SK-N-SH treated with all-trans-retinoic acid at 6 μM for 48 hours (cell line): ENCODE data around the gene APLF.

Source experiments
- ATAC-seq: fragments of 200-7000 bp; cut with Tn5 transposase; 3 replicates; pipeline ENCODE4 v1.9.1; 2020; ENCODE audit warnings: mild to moderate bottlenecking, moderate library complexity
- ARNTL ChIP-seq: fragments of 450-650 bp; formaldehyde crosslinking; IDR thresholded peaks from 2 replicates; pipeline ENCODE4 v1.5.0; 2020; ENCODE audit warnings: low read depth, mild to moderate bottlenecking, moderate library complexity, borderline replicate concordance
- BACH2 ChIP-seq: fragments of 250-450 bp; sonication (Bioruptor Pico); IDR thresholded peaks from 2 replicates; pipeline ENCODE4 v1.9.0; 2021; ENCODE audit warnings: mild to moderate bottlenecking, borderline replicate concordance
- CSDC2 ChIP-seq: fragments of 250-450 bp; sonication (Bioruptor Pico); IDR thresholded peaks from 2 replicates; pipeline ENCODE4 v1.5.0; 2020; ENCODE audit warnings: mild to moderate bottlenecking, moderate library complexity
- ESRRG ChIP-seq: fragments of 250-450 bp; sonication (Bioruptor Pico); IDR thresholded peaks from 2 replicates; pipeline ENCODE4 v1.6.1; 2021; ENCODE audit warnings: mild to moderate bottlenecking
- GLIS3 ChIP-seq: fragments of 250-450 bp; sonication (Bioruptor Pico); IDR thresholded peaks from 2 replicates; pipeline ENCODE4 v1.5.0; 2020; ENCODE audit warnings: mild to moderate bottlenecking, moderate library complexity
- ISL1 ChIP-seq: fragments of 250-450 bp; sonication (Bioruptor Pico); IDR thresholded peaks from 2 replicates; pipeline ENCODE4 v2.1.2; 2022; ENCODE audit warnings: mild to moderate bottlenecking, moderate library complexity
- OSR1 ChIP-seq: fragments of 250-450 bp; sonication (Bioruptor Pico); IDR thresholded peaks from 2 replicates; pipeline ENCODE4 v1.8.0; 2022; ENCODE audit warnings: moderate library complexity, mild to moderate bottlenecking, inconsistent platforms
- PPARA ChIP-seq: fragments of 250-450 bp; sonication (Bioruptor Pico); IDR thresholded peaks from 2 replicates; pipeline ENCODE4 v1.5.0; 2020; ENCODE audit warnings: mild to moderate bottlenecking, borderline replicate concordance
- RARB ChIP-seq: fragments of 250-450 bp; sonication (Bioruptor Pico); IDR thresholded peaks from 2 replicates; pipeline ENCODE4 v1.8.0; 2021; ENCODE audit warnings: mild to moderate bottlenecking, moderate library complexity
- SNAI2 ChIP-seq: fragments of 250-450 bp; sonication (Bioruptor Pico); IDR thresholded peaks from 2 replicates; pipeline ENCODE4 v1.5.0; 2020; ENCODE audit warnings: mild to moderate bottlenecking, moderate library complexity
- TCF4 ChIP-seq: fragments of 250-450 bp; sonication (Bioruptor Pico); IDR thresholded peaks from 2 replicates; pipeline ENCODE4 v1.8.0; 2021; ENCODE audit warnings: mild to moderate bottlenecking, moderate library complexity, borderline replicate concordance
- TOX ChIP-seq: fragments of 250-450 bp; sonication (Bioruptor Pico); IDR thresholded peaks from 2 replicates; pipeline ENCODE4 v1.8.0; 2021; ENCODE audit warnings: mild to moderate bottlenecking, moderate library complexity, borderline replicate concordance
- ZC3H10 ChIP-seq: fragments of 250-450 bp; sonication (Bioruptor Pico); IDR thresholded peaks from 2 replicates; pipeline ENCODE4 v1.5.1; 2021; ENCODE audit warnings: mild to moderate bottlenecking, moderate library complexity
- ZFP3 ChIP-seq: fragments of 250-450 bp; sonication (Bioruptor Pico); IDR thresholded peaks from 2 replicates; pipeline ENCODE4 v1.5.0; 2020; ENCODE audit warnings: mild to moderate bottlenecking, moderate library complexity
- ZFP30 ChIP-seq: fragments of 450-650 bp; formaldehyde crosslinking; IDR thresholded peaks from 2 replicates; pipeline ENCODE4 v1.5.0; 2022; ENCODE audit warnings: mild to moderate bottlenecking, moderate library complexity
- ZNF565 ChIP-seq: fragments of 450-650 bp; formaldehyde crosslinking; conservative IDR thresholded peaks from 2 replicates; pipeline ENCODE4 v1.5.0; 2020; ENCODE audit warnings: low read depth, mild to moderate bottlenecking, moderate library complexity
- ZNF8 ChIP-seq: fragments of 450-650 bp; formaldehyde crosslinking; IDR thresholded peaks from 2 replicates; pipeline ENCODE4 v1.5.0; 2020; ENCODE audit warnings: mild to moderate bottlenecking, moderate library complexity
- TF ChIP-seq, protein P1 (sequence below): fragments of 250-450 bp; sonication (Bioruptor Pico); IDR thresholded peaks from 2 replicates; pipeline ENCODE4 v1.8.0; 2020; ENCODE audit warnings: mild to moderate bottlenecking, moderate library complexity, borderline replicate concordance
- TF ChIP-seq, protein P2 (sequence below): fragments of 250-450 bp; sonication (Bioruptor Pico); IDR thresholded peaks from 2 replicates; pipeline ENCODE4 v1.8.0; 2021; ENCODE audit warnings: low read depth, mild to moderate bottlenecking, moderate library complexity, borderline replicate concordance
- TF ChIP-seq, protein P3 (sequence below): fragments of 250-450 bp; sonication (Bioruptor Pico); IDR thresholded peaks from 2 replicates; pipeline ENCODE4 v1.5.1; 2020; ENCODE audit warnings: low read depth, mild to moderate bottlenecking, moderate library complexity
- TF ChIP-seq, protein P4 (sequence below): fragments of 250-450 bp; sonication (Bioruptor Pico); IDR thresholded peaks from 2 replicates; pipeline ENCODE4 v1.5.0; 2020; ENCODE audit warnings: mild to moderate bottlenecking, moderate library complexity
- TF ChIP-seq, protein P5 (sequence below): fragments of 250-450 bp; sonication (Bioruptor Pico); IDR thresholded peaks from 2 replicates; pipeline ENCODE4 v1.5.1; 2021; ENCODE audit warnings: mild to moderate bottlenecking, moderate library complexity

Gene APLF

DNA sequence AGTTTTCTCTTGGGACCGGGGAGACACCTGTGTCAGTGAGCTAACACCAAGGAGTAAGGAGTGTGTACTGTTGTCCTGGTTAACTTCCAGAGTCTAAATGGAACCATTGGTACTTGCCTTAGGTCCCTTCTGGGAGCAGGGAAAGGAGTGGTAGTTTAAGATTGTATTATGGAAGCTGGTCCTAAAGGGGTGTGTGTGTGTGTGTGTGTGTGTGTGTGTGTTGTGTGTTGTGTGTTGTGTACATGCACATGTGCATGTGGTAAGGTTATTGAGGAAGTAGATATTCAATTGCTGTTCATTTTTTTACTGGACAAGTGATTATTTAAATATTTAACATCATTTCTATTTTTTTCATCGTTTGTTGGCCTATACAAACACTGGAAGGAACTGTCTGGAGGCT, 1.4 kb downstream of the APLF start:
- TF ChIP-seq TCF4 (CRISPR knock-in tag) (no peak), BACH2 (no peak), ZFP30 (CRISPR knock-in tag) (no peak), TOX (CRISPR knock-in tag) (no peak), SNAI2 (CRISPR knock-in tag) (no peak), CSDC2 (CRISPR knock-in tag) (no peak), ZNF565 (CRISPR knock-in tag) (no peak), ZNF8 (CRISPR knock-in tag) (no peak), RARB (CRISPR knock-in tag) (no peak), ZC3H10 (CRISPR knock-in tag) (no peak), ESRRG (no peak), ARNTL (CRISPR knock-in tag) (no peak), PPARA (CRISPR knock-in tag) (no peak)
- ATAC-seq, result no peak

DNA sequence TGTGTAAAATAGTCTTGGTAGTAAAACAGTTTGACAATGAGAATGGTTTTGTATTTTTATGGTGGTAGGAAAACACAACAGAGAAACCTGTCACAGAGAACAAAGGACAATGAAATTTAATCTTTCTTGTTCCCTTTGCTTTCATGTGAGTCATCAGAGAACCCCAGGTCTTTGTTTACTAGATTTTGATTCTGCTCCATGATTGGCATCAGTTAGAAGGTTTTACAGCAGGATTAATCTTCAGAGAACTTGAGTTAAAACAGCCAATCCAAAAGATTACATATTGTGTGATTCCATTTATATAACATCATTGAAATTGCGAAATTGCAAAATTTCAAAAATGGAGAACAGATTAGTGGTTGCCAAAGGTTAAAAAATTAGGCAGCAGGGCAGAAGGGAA, 2.5 kb downstream of the APLF start:
- no peak for ATAC-seq
- TF ChIP-seq, protein P1, sequence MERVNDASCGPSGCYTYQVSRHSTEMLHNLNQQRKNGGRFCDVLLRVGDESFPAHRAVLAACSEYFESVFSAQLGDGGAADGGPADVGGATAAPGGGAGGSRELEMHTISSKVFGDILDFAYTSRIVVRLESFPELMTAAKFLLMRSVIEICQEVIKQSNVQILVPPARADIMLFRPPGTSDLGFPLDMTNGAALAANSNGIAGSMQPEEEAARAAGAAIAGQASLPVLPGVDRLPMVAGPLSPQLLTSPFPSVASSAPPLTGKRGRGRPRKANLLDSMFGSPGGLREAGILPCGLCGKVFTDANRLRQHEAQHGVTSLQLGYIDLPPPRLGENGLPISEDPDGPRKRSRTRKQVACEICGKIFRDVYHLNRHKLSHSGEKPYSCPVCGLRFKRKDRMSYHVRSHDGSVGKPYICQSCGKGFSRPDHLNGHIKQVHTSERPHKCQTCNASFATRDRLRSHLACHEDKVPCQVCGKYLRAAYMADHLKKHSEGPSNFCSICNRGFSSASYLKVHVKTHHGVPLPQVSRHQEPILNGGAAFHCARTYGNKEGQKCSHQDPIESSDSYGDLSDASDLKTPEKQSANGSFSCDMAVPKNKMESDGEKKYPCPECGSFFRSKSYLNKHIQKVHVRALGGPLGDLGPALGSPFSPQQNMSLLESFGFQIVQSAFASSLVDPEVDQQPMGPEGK (CRISPR knock-in tag), result no peak
- TF ChIP-seq ZC3H10 (CRISPR knock-in tag), result no peak
- TF ChIP-seq, protein P2, sequence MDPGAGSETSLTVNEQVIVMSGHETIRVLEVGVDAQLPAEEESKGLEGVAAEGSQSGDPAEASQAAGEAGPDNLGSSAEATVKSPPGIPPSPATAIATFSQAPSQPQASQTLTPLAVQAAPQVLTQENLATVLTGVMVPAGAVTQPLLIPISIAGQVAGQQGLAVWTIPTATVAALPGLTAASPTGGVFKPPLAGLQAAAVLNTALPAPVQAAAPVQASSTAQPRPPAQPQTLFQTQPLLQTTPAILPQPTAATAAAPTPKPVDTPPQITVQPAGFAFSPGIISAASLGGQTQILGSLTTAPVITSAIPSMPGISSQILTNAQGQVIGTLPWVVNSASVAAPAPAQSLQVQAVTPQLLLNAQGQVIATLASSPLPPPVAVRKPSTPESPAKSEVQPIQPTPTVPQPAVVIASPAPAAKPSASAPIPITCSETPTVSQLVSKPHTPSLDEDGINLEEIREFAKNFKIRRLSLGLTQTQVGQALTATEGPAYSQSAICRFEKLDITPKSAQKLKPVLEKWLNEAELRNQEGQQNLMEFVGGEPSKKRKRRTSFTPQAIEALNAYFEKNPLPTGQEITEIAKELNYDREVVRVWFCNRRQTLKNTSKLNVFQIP (CRISPR knock-in tag), result no peak
- no peak for TF ChIP-seq PPARA (CRISPR knock-in tag)
- TF ChIP-seq ARNTL (CRISPR knock-in tag), result no peak
- no peak for TF ChIP-seq SNAI2 (CRISPR knock-in tag)
- no peak for TF ChIP-seq RARB (CRISPR knock-in tag)
- TF ChIP-seq, protein P3, sequence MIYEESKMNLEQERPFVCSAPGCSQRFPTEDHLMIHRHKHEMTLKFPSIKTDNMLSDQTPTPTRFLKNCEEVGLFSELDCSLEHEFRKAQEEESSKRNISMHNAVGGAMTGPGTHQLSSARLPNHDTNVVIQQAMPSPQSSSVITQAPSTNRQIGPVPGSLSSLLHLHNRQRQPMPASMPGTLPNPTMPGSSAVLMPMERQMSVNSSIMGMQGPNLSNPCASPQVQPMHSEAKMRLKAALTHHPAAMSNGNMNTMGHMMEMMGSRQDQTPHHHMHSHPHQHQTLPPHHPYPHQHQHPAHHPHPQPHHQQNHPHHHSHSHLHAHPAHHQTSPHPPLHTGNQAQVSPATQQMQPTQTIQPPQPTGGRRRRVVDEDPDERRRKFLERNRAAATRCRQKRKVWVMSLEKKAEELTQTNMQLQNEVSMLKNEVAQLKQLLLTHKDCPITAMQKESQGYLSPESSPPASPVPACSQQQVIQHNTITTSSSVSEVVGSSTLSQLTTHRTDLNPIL, result no peak
- TF ChIP-seq BACH2, result no peak
- TF ChIP-seq ZFP3 (CRISPR knock-in tag), result no peak
- TF ChIP-seq OSR1 (CRISPR knock-in tag), result no peak

DNA sequence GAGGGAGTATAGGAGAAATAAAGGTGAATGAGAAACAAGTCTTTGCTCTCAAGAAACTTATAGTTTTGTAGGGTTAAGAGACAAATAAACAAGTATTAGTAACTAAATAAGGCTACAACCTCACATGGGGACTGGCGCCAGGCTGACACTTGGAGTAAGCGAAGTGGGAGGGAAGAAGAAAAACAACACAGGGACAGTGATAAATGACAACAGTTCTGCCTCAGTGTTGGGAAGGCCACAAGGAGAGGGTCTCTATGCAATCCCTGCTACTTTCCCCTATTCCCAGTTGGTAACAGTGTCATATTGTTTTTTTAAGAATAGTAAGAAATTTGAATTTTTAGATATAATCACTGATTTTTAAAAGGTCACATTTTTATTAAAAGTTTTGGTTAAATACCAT, 4.0 kb downstream of the APLF start:
- ATAC-seq, result no peak
- TF ChIP-seq ISL1 (CRISPR knock-in tag), result no peak
- TF ChIP-seq ZFP3 (CRISPR knock-in tag), result no peak
- TF ChIP-seq CSDC2 (CRISPR knock-in tag), result no peak
- TF ChIP-seq ZNF565 (CRISPR knock-in tag), result no peak
- TF ChIP-seq RARB (CRISPR knock-in tag), result no peak
- no peak for TF ChIP-seq OSR1 (CRISPR knock-in tag)
- TF ChIP-seq, protein P2 (CRISPR knock-in tag), result no peak
- TF ChIP-seq ZC3H10 (CRISPR knock-in tag), result no peak
- TF ChIP-seq, protein P1 (CRISPR knock-in tag), result no peak
- TF ChIP-seq, protein P3, result no peak
- no peak for TF ChIP-seq ESRRG
- TF ChIP-seq SNAI2 (CRISPR knock-in tag), result no peak
- TF ChIP-seq, protein P4, sequence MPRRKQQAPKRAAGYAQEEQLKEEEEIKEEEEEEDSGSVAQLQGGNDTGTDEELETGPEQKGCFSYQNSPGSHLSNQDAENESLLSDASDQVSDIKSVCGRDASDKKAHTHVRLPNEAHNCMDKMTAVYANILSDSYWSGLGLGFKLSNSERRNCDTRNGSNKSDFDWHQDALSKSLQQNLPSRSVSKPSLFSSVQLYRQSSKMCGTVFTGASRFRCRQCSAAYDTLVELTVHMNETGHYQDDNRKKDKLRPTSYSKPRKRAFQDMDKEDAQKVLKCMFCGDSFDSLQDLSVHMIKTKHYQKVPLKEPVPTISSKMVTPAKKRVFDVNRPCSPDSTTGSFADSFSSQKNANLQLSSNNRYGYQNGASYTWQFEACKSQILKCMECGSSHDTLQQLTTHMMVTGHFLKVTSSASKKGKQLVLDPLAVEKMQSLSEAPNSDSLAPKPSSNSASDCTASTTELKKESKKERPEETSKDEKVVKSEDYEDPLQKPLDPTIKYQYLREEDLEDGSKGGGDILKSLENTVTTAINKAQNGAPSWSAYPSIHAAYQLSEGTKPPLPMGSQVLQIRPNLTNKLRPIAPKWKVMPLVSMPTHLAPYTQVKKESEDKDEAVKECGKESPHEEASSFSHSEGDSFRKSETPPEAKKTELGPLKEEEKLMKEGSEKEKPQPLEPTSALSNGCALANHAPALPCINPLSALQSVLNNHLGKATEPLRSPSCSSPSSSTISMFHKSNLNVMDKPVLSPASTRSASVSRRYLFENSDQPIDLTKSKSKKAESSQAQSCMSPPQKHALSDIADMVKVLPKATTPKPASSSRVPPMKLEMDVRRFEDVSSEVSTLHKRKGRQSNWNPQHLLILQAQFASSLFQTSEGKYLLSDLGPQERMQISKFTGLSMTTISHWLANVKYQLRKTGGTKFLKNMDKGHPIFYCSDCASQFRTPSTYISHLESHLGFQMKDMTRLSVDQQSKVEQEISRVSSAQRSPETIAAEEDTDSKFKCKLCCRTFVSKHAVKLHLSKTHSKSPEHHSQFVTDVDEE (CRISPR knock-in tag), result no peak
- TF ChIP-seq TOX (CRISPR knock-in tag), result no peak
- TF ChIP-seq GLIS3 (CRISPR knock-in tag), result no peak
- TF ChIP-seq, protein P5, sequence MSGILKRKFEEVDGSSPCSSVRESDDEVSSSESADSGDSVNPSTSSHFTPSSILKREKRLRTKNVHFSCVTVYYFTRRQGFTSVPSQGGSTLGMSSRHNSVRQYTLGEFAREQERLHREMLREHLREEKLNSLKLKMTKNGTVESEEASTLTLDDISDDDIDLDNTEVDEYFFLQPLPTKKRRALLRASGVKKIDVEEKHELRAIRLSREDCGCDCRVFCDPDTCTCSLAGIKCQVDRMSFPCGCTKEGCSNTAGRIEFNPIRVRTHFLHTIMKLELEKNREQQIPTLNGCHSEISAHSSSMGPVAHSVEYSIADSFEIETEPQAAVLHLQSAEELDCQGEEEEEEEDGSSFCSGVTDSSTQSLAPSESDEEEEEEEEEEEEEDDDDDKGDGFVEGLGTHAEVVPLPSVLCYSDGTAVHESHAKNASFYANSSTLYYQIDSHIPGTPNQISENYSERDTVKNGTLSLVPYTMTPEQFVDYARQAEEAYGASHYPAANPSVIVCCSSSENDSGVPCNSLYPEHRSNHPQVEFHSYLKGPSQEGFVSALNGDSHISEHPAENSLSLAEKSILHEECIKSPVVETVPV, result no peak
